WTC11 (cell line): ENCODE measurements around the gene EVX1.

Experiments used
- ATF2 ChIP-seq: sonication (generic); formaldehyde crosslinking; IDR thresholded peaks from 2 replicates; pipeline ENCODE4 v1.8.1; 2022; ENCODE audit warnings: low read depth, missing genetic modification reagents, borderline replicate concordance
- CTCF ChIP-seq: fragments of 200-600 bp; IDR thresholded peaks from 2 replicates; pipeline ENCODE4 v1.8.0; 2022; ENCODE audit warnings: antibody characterized with exemption
- ESRRA ChIP-seq: sonication (generic); formaldehyde crosslinking; IDR thresholded peaks from 2 replicates; pipeline ENCODE4 v1.8.1; 2022; ENCODE audit warnings: mild to moderate bottlenecking, missing genetic modification reagents, borderline replicate concordance
- STAT6 ChIP-seq: sonication (generic); formaldehyde crosslinking; conservative IDR thresholded peaks from 2 replicates; pipeline ENCODE4 v1.8.1; 2023; ENCODE audit warnings: mild to moderate bottlenecking, low read depth, missing genetic modification reagents, moderate library complexity
- TCF7 ChIP-seq: sonication (generic); formaldehyde crosslinking; IDR thresholded peaks from 2 replicates; pipeline ENCODE4 v1.8.0; 2022; ENCODE audit warnings: mild to moderate bottlenecking, low read depth, missing genetic modification reagents, moderate library complexity
- ZNF219 ChIP-seq: sonication (generic); formaldehyde crosslinking; IDR thresholded peaks from 2 replicates; pipeline ENCODE4 v1.8.0; 2023; ENCODE audit warnings: missing genetic modification reagents, mild to moderate bottlenecking, borderline replicate concordance

- TF ChIP-seq ATF2 (CRISPR knock-in tag) (no peak), ESRRA (CRISPR knock-in tag) (no peak), CTCF (no peak), TCF7 (CRISPR knock-in tag) (no peak), STAT6 (no peak), ZNF219 (CRISPR knock-in tag) (no peak)
Measured at GRCh38 chr7:27235387-27236311, 7.0 kb upstream of the EVX1 start.
